CD4-positive, alpha-beta T cell treated with Interleukin-15 for 4 hours (primary cell): ENCODE data around the gene TMPRSS4.

Experiments used
- DNase-seq: peaks from one replicate; pipeline ENCODE4 v3.0.0-alpha.2; 2020; ENCODE audit warnings: low spot score

TMPRSS4 gene

DNA sequence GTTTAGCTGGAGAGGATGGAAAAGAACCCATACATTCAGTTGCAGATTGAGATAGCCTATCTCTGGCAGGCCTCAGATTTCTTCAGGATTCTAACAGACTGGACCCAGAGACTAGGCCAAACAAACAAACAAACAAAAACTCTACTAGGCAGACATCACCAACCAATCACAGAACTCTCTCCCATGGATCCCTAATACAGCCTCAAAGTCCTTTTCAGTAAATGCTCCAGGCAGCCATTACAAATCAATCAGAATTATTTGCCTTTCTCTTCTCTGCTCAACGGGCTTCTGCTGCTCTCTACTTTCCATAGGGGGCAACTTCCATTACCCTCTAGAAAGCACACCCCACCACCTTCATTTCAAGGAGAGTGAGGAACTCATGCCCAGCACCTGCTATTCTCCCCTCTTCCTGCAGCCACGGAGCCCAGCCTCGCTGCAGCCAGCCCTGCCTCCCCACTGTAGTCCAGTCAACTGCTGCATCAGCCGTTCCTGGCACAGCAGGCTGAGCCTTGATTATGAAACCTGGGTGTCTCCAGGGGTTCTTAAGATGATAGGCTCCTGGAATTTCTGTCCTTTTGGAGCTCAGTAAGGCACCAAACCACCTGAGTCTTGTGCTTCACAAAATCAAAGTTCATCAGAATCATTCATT is 28.9 kb downstream of the TMPRSS4 start:
- no peak for DNase-seq

DNA sequence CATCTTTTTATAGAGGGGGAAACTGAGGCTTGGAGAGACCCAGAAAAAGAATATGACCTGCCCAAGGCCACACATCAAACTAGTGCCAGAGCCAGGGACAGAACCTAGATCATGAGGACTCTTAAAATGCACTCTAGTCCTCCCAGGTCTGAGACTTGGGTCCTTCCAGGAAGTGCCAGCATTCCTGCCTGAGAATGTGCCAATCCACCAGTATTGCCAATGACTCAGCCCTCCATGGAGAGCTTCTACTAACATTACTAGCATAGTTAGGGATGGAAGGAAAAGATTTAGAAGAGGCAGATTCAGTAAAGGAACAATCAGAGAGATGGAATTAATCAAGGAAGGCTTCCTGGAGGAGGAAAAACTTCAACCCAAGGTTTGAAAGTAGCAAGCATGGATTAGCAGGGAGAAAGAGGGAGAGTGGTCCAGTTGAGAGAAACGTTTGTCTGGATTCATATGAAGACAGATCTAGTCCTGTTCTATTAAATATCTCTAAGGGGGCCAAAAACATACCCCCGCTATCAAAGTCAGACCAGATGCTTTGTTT is 30.0 kb downstream of the TMPRSS4 start:
- no peak for DNase-seq

DNA sequence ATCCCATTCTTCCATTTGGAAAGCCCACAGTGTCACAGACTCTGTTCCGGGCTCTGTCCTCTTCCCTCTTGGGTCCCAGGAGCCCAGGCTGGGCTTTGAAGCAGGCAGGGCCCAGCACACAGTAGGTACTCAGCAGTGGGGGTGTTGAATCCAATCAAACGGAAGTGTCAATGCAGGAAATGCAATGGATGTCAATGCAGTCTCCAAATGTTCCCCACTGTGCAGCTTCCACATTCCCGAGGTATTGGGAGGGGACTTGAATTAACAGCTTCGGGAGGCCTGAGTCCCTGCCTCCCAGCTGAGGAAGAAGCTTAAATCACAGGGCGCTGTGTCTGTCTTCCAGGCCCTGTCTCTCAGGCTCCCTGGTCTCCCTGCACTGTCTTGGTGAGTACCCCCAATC is 31.6 kb downstream of the TMPRSS4 start:
- no peak for DNase-seq

DNA sequence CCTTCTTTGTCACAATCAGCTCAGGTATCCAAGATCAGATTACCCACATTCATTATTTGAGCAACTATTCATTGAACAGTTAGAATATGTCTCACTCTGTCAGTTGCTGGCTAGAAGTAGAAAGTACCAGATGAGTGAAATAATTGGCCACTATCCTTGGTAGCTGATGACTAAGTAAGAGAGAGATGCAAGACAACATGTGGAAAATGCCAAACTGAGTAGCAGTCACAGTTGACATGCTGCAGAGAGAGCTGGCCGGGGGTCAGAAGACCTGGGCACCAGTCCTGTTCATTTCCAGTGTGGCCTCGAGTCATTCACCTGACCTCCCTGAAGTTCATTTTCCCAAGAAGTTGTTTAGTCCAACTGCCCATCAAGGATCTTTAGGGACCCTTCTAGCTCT is 32.4 kb downstream of the TMPRSS4 start:
- no peak for DNase-seq

DNA sequence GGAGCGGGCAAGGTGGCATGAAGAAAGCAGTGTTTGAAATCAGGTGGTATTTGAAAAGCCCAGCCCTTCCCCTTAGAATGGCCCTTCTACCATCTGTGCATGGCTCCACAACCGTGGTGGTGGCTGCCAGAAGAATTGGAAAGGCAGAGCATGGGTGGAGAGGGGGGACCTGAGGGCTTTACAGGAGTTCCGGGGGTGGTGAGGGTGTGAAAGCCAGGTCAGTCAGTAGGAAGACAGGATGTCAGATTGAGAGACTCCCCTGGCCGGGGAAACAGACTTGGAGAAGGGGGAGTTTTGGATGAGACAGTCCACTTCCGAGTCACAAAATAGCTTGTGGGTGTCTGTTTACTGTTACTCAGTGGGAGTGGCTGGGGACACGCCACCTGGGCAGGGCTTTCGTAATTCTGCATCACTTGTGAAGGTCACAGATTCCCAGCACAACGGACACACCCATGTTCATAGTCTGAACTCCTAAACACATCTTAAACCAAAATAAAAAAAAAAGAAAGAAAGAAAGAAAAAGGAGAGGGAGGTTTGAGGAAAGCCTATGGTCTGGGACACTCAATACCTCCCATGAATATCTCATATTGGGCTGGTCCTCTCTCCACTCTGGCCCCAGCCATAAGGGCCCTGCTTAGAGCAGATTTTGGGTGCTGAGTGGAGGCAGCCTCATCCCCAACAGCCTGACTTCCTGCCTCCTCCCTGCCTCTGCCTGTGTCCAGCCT is 34.3 kb downstream of the TMPRSS4 start:
- DNase-seq = no peak

DNA sequence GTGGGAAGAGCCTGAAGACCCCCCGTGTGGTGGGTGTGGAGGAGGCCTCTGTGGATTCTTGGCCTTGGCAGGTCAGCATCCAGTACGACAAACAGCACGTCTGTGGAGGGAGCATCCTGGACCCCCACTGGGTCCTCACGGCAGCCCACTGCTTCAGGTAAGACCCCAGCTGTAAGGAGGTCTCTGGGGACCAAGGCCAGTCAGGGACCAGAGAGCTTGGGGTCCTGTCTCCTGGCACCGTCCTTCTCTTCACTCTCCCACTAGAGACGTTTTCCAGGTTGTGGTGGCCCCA is 34.8 kb downstream of the TMPRSS4 start:
- DNase-seq = no peak

DNA sequence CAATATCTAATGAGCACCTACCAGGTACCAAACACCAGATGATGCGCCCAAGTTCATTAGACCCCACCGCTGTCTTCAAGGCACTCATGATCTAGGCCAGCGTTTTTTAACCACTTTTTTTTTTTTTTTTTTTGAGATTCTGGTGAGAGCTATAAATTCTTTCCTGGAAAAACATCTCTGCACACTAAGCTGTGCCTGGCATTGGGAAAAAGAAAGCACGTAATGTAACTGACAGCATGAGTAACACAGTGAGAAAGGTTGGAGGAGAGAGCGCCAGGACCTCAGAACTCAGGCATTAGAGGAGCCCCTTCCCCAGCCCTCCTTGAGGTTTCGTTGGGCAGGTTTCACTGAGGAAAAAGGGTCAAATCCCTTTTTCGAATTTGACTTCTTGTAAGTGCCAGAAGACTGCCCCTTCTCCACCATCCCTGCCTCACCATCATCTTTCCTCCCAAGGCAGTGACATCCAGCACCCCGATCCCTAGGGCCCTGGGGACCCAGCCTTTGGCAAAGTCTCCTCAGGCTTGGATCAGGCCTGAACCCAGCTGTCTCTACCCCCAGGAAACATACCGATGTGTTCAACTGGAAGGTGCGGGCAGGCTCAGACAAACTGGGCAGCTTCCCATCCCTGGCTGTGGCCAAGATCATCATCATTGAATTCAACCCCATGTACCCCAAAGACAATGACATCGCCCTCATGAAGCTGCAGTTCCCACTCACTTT is 36.0 kb downstream of the TMPRSS4 start:
- no peak for DNase-seq

DNA sequence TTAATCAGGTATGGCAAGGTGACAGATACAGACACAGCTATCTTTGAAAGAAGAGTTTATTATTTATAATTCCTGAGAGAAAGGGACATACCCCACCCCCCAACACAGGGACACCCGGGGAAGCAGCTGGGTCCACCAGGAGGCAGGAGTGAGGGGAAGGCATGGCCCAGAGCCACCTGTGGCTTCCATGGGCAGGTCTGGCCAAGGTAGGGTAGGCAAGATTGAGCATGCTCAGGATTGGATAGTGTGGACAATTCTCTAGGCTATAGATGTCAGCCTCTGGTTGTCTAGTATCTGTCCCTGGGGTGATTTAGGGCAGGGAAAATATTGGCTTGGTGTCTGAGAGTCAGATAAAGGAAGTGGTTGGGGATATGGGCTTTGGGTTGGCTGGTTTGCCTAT is 37.4 kb downstream of the TMPRSS4 start:
- DNase-seq = no peak

DNA sequence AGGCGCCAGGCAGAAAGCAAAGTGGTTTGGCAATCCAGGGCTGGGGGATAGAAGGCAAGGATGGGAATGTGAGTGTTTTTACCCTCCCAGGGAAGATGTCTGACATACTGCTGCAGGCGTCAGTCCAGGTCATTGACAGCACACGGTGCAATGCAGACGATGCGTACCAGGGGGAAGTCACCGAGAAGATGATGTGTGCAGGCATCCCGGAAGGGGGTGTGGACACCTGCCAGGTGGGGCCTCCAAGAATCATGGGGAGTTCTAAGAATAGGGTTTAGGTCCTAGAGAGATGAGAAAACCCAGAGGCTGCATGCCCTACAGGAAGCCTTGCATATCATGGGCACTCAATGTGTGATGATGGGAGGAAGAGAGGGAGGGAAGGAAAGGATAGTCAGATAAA is 38.2 kb downstream of the TMPRSS4 start:
- peak; percentile 22 for DNase-seq

DNA sequence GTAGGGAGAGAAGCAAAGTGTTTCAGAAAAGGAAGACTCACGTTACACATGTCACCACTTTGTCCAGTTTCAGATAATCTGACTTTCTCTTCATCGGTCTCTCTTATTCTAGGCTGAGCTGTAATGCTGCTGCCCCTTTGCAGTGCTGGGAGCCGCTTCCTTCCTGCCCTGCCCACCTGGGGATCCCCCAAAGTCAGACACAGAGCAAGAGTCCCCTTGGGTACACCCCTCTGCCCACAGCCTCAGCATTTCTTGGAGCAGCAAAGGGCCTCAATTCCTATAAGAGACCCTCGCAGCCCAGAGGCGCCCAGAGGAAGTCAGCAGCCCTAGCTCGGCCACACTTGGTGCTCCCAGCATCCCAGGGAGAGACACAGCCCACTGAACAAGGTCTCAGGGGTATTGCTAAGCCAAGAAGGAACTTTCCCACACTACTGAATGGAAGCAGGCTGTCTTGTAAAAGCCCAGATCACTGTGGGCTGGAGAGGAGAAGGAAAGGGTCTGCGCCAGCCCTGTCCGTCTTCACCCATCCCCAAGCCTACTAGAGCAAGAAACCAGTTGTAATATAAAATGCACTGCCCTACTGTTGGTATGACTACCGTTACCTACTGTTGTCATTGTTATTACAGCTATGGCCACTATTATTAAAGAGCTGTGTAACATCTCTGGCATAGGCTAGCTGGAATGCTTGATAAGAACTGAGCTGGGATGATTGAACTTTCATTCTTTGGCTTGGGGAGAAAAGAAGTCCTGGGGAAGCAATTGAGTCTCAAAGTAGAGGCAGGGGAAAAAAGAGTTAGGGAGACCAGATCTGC is 41.1 kb downstream of the TMPRSS4 start:
- DNase-seq = peak; percentile 12

DNA sequence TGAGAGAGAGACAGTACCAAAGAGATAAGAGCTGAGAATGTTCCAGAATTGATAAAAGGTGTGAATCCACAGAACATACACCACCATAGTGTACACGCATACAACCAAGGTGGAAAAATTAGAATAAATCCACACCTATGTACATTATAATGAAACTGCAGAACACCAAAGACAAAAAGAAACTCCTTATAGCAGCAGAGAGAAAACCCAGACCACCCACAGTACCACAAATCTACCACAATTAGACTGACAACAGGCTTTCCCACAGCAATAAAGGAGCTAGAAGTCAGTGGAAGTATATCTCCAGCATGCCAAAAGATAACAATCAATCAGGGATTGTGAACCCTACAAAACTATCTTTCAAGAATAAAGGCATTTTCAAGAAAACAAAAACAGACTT is 43.9 kb downstream of the TMPRSS4 start:
- DNase-seq = no peak

DNA sequence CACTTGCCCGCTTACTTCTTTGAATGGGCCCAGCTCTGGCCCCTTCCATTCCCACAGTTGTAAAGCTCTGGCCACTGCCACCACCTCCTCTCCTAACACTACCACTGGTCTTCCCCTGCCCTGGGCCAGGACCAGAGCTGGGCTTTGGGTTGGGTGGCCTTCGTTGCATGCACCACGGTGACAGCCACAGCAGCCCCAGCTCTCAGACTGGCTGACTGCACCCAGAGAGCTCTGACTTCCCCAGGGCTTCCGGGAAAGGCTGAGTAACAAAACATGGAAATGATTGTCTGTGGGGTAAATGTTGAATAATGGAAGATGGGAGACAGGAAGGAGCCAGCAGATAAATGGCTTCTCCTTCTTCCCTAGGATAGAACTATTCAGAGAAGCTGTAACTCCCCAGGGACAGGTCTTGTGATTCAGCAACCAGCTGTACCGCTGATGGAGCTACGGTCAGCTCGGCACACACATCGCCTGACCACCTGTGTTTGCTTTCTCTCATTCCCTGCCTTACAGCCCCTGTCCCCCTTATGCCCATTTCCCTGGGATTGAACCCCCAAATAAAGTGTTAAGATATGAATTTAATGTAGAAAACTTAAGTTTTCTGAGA is 48.2 kb downstream of the TMPRSS4 start:
- DNase-seq = no peak

DNA sequence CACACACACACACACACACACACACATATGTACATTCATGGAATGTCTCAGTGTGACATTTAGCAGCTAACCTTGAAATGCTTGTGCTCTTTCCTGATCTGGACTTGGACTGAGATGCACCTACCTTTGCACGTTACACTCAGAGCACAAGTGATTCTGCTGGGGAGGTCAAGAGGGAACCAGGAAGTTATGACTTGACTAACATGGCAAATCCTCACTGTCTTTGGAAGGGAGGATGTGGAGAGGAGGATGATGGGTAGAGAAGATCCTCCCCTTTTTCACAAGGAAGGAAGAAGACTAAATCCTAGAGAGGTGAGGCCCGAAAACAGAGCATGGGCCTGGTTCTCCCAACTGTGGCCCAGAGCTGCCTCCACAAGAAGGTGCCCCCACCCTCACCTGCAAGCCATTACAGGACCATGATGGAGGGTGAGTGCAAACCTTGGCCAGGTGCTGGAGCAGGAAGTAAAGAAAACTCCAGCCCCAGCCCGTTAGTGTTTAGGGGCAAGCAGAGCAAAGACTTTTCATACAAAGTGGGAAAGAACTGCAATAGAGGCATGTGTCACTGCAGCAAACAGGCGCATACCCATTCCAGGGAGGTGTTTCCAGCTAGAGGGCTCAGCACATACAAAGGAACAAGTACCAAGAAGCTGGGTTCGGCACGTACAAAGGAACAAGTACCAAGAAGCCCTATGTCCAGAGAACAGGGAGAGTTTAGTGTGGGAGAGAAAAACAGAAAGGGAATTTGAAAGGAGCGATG is 49.4 kb downstream of the TMPRSS4 start:
- no peak for DNase-seq

DNA sequence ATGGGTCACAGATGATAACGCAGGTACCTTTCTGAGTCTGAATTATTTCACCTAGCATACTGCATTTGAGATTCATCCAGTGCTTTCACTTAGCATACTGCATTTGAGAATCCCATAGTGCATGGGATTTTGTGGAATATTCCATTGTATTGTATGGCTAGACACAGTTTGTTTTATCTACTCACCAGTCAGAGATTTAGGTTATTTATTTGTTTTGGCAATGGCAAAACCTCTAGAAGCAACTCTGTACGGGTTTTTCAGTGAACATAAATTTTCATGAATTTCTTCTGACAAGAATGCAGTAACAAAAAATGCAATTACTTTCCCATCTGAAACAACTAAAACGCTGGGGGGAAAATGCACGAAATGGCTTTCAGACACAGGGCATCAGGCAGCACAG is 51.4 kb downstream of the TMPRSS4 start:
- DNase-seq = no peak

DNA sequence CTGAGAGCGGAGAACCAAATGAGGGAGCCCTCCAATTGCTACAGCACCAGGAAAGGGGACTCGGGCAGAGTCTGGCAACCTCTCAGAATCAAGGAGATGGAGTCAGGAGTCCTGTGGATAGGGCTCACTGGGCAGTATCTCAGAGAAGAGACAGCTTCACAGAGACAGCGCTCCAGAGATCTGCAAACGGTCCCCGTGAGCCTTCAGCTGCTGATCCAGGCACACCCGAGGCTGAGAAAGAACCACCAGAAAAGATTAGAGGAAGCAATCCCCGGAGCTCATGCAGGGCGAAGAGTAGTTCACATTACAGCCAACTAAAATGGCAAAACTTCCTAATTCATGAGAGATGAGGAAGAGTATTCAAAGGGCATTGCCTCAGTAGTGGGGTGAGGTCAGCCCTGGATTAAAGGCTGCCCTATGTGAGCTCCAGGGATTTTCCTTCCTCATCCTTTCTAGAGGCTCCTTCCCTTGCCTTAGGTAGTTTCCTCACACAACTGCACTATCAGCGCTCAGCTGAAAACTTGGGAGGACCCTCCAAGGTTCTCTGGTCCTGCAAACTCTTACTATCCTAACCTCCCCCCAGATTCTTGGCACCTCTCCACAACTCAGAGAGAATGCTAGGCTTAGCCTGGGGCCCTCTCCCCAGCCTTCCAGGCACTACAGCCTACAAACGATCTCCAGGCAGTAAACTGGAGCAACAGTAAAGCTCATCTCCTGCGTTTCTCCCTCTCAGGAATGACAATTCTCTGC is 52.0 kb downstream of the TMPRSS4 start:
- DNase-seq = no peak

DNA sequence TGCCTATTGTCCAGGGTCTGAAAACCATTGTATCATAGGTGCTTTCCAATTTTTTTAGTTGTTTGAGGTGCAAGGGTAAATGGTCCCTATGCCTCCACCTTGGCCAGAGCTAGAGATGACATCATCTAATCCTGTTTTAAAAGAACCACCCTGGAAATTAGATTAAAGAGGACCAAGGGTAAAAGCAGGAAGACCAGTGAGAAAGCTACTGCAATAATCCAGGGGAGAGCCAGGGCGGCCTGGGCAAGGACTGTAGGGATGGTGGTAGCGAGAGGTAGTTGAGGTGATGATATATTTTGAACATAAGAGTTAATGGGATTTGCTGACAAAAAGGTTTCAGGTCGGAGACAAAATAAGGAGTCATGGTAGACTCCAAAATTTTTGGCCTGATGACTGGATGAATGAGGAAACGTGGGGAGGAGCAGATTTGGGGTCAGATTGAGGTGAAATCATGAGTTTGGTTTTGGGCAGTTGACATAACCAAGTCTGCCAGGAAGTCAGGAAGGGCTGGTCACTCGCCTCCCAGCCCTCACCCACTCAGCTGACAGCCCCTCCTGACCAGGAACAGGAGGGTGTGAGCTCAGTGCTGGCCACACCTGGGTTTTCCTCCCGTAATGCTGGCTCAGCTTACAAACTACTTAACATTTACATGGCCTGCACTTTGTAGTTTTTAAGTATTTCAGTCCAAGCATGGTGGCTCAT is 52.7 kb downstream of the TMPRSS4 start:
- DNase-seq = no peak

DNA sequence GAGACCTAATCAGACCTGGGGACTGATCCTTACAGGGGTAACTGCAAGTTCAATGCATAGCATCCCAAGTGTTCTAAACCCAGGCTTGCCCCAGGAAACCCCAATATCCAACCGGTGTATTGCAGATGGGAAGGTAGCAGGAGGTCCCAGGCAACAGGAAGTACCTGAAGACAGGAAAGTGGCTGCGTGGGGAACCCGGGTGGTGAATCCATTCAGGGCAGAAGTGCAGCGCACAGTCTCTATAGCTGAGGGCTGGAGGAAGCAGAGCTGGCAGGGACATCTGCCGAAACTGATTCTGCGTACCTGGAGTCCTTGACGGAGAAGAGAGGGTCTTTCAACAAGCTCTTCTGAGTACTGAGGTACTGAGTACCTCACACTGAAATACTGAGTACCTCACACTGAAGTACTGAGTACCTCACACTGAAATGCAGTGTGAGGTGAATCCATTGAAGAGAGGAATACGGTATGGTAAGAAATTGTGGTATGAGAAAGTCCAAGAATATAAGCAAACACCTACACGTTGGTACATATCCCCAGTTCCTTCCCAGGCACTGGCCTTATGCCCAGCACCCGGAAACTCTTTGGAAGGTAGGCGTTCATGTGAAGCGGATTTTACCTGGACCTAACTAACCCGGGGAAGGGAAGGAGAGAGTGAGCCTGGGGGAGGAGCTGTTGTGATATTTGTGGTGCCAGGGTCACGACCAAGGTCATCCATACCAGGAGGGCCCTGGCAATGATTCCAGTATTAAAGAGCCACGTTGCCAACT is 55.7 kb downstream of the TMPRSS4 start:
- DNase-seq = no peak

DNA sequence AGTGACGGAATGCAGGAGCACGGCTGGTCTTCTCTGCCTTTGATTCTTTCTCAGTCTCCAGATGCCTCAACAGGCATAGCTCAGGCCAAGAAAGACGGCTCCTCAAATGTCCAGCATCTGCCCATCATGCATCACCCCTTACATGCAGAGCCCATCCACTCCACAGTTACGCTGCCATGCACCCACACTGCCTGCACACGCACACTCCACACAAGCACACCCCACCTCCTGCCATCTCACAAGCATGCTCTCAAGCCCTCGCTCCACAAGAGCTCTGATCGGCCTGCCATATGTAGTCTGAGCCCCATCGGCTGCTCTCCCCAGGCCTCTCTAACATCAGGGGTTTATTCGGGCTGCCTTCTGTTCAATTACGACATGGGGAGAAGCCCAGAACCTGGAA is 56.9 kb downstream of the TMPRSS4 start:
- DNase-seq = no peak
